ENCODE results near the gene GADD45B. TPM values are rescaled to one million over a fixed set of nuclear protein-coding genes. Genes with fewer than 3 reads are reported as not detected.
"Not testable (repeated sequence)": the region's sequence is repeated elsewhere in the genome, so short reads cannot be mapped to it uniquely, and the experiment has no call there.

GADD45B gene
- total and polyA plus RNA-seq, 2 donors (not counting 3 experiments of a cell fraction or from before 2014, with no cell fraction given): 61.3 to 267 TPM

GRCh38 chr19:2503521-2504109 is 27.7 kb downstream of the GADD45B start:
- no peak overlapping the region for H3K9ac ChIP-seq (replicated peaks; ENCODE audit: extremely low read depth, insufficient read depth, low read length)
- ChIA-PET CTCF (interaction anchor here (0.9 to 3.8 kb wide), 7 partner anchors 9 to 110 kb away, joined by 3 to 18 read pairs (median 3); no protein-coding TSS in a partner anchor), POLR2A (interaction anchor here (0.6 to 2.0 kb wide), 2 partner anchors 27 to 39 kb away, joined by 5 to 9 read pairs; partner anchors contain the start of gene GADD45B)
- FAIRE-seq: no peak
- DNase-seq (ENCODE audit: low read depth, low spot score): no peak
- no peaks in the 10 kb centered on the region for H3K36me3 ChIP-seq (ENCODE audit: control insufficient read depth in 2 of 2, extremely low read depth in 1 of 2, insufficient read depth in 2 of 2, low read length in 2 of 2)
- no peaks in the 10 kb centered on the region for H3K9me1 ChIP-seq (replicated peaks; ENCODE audit: control insufficient read depth, extremely low read depth, insufficient read depth, low read length)
- H4K20me1 ChIP-seq (replicated peaks; ENCODE audit: control insufficient read depth, extremely low read depth, insufficient read depth, low read length): no peaks in the 10 kb centered on the region
- H3K27ac ChIP-seq (ENCODE audit: insufficient read depth, low read depth, low read length): no peak overlapping the region
- H3K4me2 ChIP-seq (ENCODE audit: insufficient read depth, low read length): no peak overlapping the region
- H3K4me1 ChIP-seq (ENCODE audit: control insufficient read depth, extremely low read depth, insufficient read depth, low read length): peaks cover 8% of the 10 kb centered on the region
- no peaks in the 10 kb centered on the region for H3K9me3 ChIP-seq (replicated peaks; ENCODE audit: control insufficient read depth, insufficient read depth, low read length)
- no peaks in the 10 kb centered on the region for H3K79me2 ChIP-seq (ENCODE audit: control insufficient read depth, insufficient read depth, low read length)
- peak overlapping the region; percentile 62 for H2AFZ ChIP-seq (ENCODE audit: low read depth, low read length)
- H3K4me3 ChIP-seq (replicated peaks in 1 of 3; ENCODE audit: insufficient read depth in 1 of 3, low read depth in 1 of 3, low read length in 3 of 3): no peak overlapping the region
- H3K27me3 ChIP-seq (ENCODE audit: control insufficient read depth in 2 of 2, insufficient read depth in 2 of 2, low read length in 2 of 2): no peaks in the 10 kb centered on the region
- intact Hi-C loops (cut with micrococcal nuclease) (no loop called here), dilution Hi-C loops (cut with MboI; ENCODE audit: extremely low pct_ligation_motif_present, low sequenced_read_pairs) (no loop called here)
- TF ChIP-seq, protein P1, sequence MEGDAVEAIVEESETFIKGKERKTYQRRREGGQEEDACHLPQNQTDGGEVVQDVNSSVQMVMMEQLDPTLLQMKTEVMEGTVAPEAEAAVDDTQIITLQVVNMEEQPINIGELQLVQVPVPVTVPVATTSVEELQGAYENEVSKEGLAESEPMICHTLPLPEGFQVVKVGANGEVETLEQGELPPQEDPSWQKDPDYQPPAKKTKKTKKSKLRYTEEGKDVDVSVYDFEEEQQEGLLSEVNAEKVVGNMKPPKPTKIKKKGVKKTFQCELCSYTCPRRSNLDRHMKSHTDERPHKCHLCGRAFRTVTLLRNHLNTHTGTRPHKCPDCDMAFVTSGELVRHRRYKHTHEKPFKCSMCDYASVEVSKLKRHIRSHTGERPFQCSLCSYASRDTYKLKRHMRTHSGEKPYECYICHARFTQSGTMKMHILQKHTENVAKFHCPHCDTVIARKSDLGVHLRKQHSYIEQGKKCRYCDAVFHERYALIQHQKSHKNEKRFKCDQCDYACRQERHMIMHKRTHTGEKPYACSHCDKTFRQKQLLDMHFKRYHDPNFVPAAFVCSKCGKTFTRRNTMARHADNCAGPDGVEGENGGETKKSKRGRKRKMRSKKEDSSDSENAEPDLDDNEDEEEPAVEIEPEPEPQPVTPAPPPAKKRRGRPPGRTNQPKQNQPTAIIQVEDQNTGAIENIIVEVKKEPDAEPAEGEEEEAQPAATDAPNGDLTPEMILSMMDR (IDR thresholded peaks at IDR 0.05; ENCODE audit: extremely low read depth in 1 of 2, insufficient read depth in 1 of 2, low read depth in 1 of 2, low read length in 2 of 2): no peak
- TF ChIP-seq FOS (IDR thresholded peaks at IDR 0.05; ENCODE audit: borderline replicate concordance, insufficient read depth, low read length) (no peak), MYC (IDR thresholded peaks at IDR 0.05; ENCODE audit: low read depth, low read length) (no peak), EZH2 (IDR thresholded peaks at IDR 0.05; ENCODE audit: borderline replicate concordance, low read depth, low read length, severe bottlenecking) (no peak), JUN (IDR thresholded peaks at IDR 0.05; ENCODE audit: borderline replicate concordance, insufficient read depth, insufficient read length, low read depth) (no peak), MAX (IDR thresholded peaks at IDR 0.05; ENCODE audit: insufficient read depth, insufficient read length) (no peak), GATA2 (IDR thresholded peaks at IDR 0.05; ENCODE audit: insufficient read depth, insufficient read length, low read depth, low read length) (no peak), POLR2A (IDR thresholded peaks at IDR 0.05; ENCODE audit: low read depth, low read length) (no peak), POLR2AphosphoS5 (IDR thresholded peaks at IDR 0.05; ENCODE audit: insufficient read depth, low read depth, low read length) (no peak)
- no TSS peak for BruUV-seq (replicated peaks)

GRCh38 chr19:2506656-2507055 is 30.7 kb downstream of the GADD45B start:
- Histone ChIP-seq H3K4me2 (ENCODE audit: insufficient read depth, low read length) (peak overlapping the region; percentile 56), H3K27ac (ENCODE audit: insufficient read depth, low read depth, low read length) (peak overlapping the region; percentile 86), H3K9ac (replicated peaks; ENCODE audit: extremely low read depth, insufficient read depth, low read length) (peak overlapping the region; percentile 57)
- H3K36me3 ChIP-seq (ENCODE audit: control insufficient read depth in 2 of 2, extremely low read depth in 1 of 2, insufficient read depth in 2 of 2, low read length in 2 of 2); H3K9me3 ChIP-seq (replicated peaks; ENCODE audit: control insufficient read depth, insufficient read depth, low read length); H3K79me2 ChIP-seq (ENCODE audit: control insufficient read depth, insufficient read depth, low read length); DNase-seq (ENCODE audit: low read depth, low spot score); H4K20me1 ChIP-seq (replicated peaks; ENCODE audit: control insufficient read depth, extremely low read depth, insufficient read depth, low read length); H3K4me1 ChIP-seq (ENCODE audit: control insufficient read depth, extremely low read depth, insufficient read depth, low read length); FAIRE-seq; H2AFZ ChIP-seq (ENCODE audit: low read depth, low read length); dilution Hi-C loops (cut with MboI; ENCODE audit: extremely low pct_ligation_motif_present, low sequenced_read_pairs); H3K9me1 ChIP-seq (replicated peaks; ENCODE audit: control insufficient read depth, extremely low read depth, insufficient read depth, low read length); H3K27me3 ChIP-seq (ENCODE audit: control insufficient read depth in 2 of 2, insufficient read depth in 2 of 2, low read length in 2 of 2); H3K4me3 ChIP-seq (replicated peaks in 1 of 3; ENCODE audit: insufficient read depth in 1 of 3, low read depth in 1 of 3, low read length in 3 of 3): not testable (repeated sequence)
- CTCF ChIA-PET: interaction anchor here (3.8 kb wide), 1 partner anchor 72 kb away, joined by 18 read pairs; no protein-coding TSS in a partner anchor
- BruUV-seq (replicated peaks): TSS peak; percentile 95
- POLR2A ChIA-PET: interaction anchor here (0.9 to 2.0 kb wide), 2 partner anchors 26 to 30 kb away, joined by 6 to 21 read pairs; partner anchors contain the start of gene GADD45B
- intact Hi-C loops (cut with micrococcal nuclease): loop anchor here (1.0 to 2.0 kb wide), 4 partner anchors 16 to 73 kb away; partner anchors contain the start of gene GADD45B

Measured in endothelial cell of umbilical vein (primary cell).